Vein endothelial cell (primary cell): ENCODE measurements around the gene JUP. TPM values are rescaled to one million over a fixed set of nuclear protein-coding genes. Genes with fewer than 3 reads are reported as not detected.

Experiments
- small RNA-seq: library from RNA; depleted of rRNA; stranded (forward); fragments of <200 nt; gene quantifications from one replicate; pipeline ENCODE3, GENCODE V24; 2012
- total RNA-seq: library from RNA; depleted of rRNA; stranded (reverse); fragments of >200 nt; gene quantifications from 2 replicates; pipeline ENCODE4 v1.2.3, GENCODE V29; 2012

JUP gene
- 258 and 336 TPM in 2 replicates for total RNA-seq

GRCh38 chr17:41786227-41787020 is at the start of gene JUP:
TSS of gene JUP (minus strand) at chr17:41786711. CDS start at chr17:41771854, 14,857 bp downstream.

GRCh38 chr17:41835800-41836549 is 49.5 kb upstream of the JUP start, which contains the start of gene NT5C3B:
TSS of gene NT5C3B (minus strand) at chr17:41836232. CDS start at chr17:41836193, 39 bp downstream.

GRCh38 chr17:41812381-41813151 is 26.1 kb upstream of the JUP start, which contains the start of gene FKBP10:
TSS of gene FKBP10 (plus strand) at chr17:41813004. CDS start at chr17:41813035, 31 bp downstream.

GRCh38 chr17:41811549-41812380 is 25.3 kb upstream of the JUP start, which contains the start of gene P3H4:
TSS of gene P3H4 (minus strand) at chr17:41811949. CDS start at chr17:41811915, 34 bp downstream.

GRCh38 chr17:41734139-41734948 is 52.2 kb downstream of the JUP start, which contains the start of gene HAP1:
TSS of gene HAP1 (minus strand) at chr17:41734643. CDS start at chr17:41734634, 9 bp downstream.

GRCh38 chr17:41711669-41712400 is 74.7 kb downstream of the JUP start, which contains the start of gene GAST:
TSS of gene GAST (plus strand) at chr17:41712331. CDS start at chr17:41715437, 3,106 bp downstream.

Small RNA genes within 50 kb of the gene (small RNA-seq; reads per million reads assigned to genes)
- gene RN7SL399P (not detected), gene RNA5SP442 (not detected)

Other genes with a start within 250 kb of the JUP start
- gene KRT9, start 214.7 kb downstream of the JUP start, total RNA-seq: not detected in 2 replicates
- not detected in 2 replicates for gene KRT14, start 199.8 kb downstream of the JUP start, total RNA-seq
- gene KRT16, start 173.9 kb downstream of the JUP start, total RNA-seq: not detected in 2 replicates
- 0.38 TPM in 1 of 2 replicates, not detected in the other for gene KRT17, start 162.1 kb downstream of the JUP start, total RNA-seq
- 67.3 and 85.7 TPM in 2 replicates for gene EIF1, start 97.8 kb downstream of the JUP start, total RNA-seq
- gene GAST, start 74.4 kb downstream of the JUP start, total RNA-seq: not detected in 2 replicates
- under 0.01 and 0.29 TPM in 2 replicates for gene HAP1, start 52.1 kb downstream of the JUP start, total RNA-seq
- gene P3H4, start 25.2 kb upstream of the JUP start, total RNA-seq: 42.4 and 69.2 TPM in 2 replicates
- gene FKBP10, start 26.3 kb upstream of the JUP start, total RNA-seq: 140 and 194 TPM in 2 replicates
- gene NT5C3B, start 49.5 kb upstream of the JUP start, total RNA-seq: 70.6 and 93.2 TPM in 2 replicates
- gene KLHL10, start 51.1 kb upstream of the JUP start, total RNA-seq: not detected in 2 replicates
- gene KLHL11, start 78.7 kb upstream of the JUP start, total RNA-seq: 29.8 and 32.7 TPM in 2 replicates
- 255 and 317 TPM in 2 replicates for gene ACLY, start 132.2 kb upstream of the JUP start, total RNA-seq
- gene ODAD4, start 143.9 kb upstream of the JUP start, total RNA-seq: 0.33 and 0.38 TPM in 2 replicates
- gene CNP, start 180.1 kb upstream of the JUP start, total RNA-seq: 67.6 and 77.7 TPM in 2 replicates
- 74.8 and 84.3 TPM in 2 replicates for gene DNAJC7, start 230.7 kb upstream of the JUP start, total RNA-seq
- 75.2 and 84.6 TPM in 2 replicates for gene NKIRAS2, start 233.4 kb upstream of the JUP start, total RNA-seq